ENCODE data around the gene TNS2.
A peak's percentile ranks its signal among the peaks of the same experiment; 100 is the strongest.

TNS2 gene

GRCh38 chr12:53039851-53040250 lies 10.0 kb upstream of the TNS2 start:
- DNase-seq = no peak
- intact Hi-C loops (cut with DNase I) = no loop called here

- intact Hi-C loops (cut with DNase I) = no loop called here
- peak in 1 of 10 donors; percentile 32 for DNase-seq
Measured at GRCh38 chr12:53042607-53043454, 7.0 kb upstream of the TNS2 start.

- intact Hi-C loops (cut with DNase I) = no loop called here
- peak in 6 of 10 donors; percentile 58 to 94 (median 78) for DNase-seq
Measured at GRCh38 chr12:53044052-53044581, 5.7 kb upstream of the TNS2 start.

- intact Hi-C loops (cut with DNase I) = no loop called here
- DNase-seq = no peak
Measured at GRCh38 chr12:53044896-53045695, 4.8 kb upstream of the TNS2 start.

- intact Hi-C loops (cut with DNase I) = no loop called here
- DNase-seq = peak in 1 of 10 donors; percentile 47
Measured at GRCh38 chr12:53045696-53046045, 4.2 kb upstream of the TNS2 start.

GRCh38 chr12:53046655-53047220 lies 3.1 kb upstream of the TNS2 start:
- intact Hi-C loops (cut with DNase I) = no loop called here

GRCh38 chr12:53047221-53048032 lies 2.4 kb upstream of the TNS2 start:
- intact Hi-C loops (cut with DNase I) = no loop called here
- DNase-seq = peak in 8 of 10 donors; percentile 48 to 95 (median 72)

More at GRCh38 chr12:53046655-53047220, 3.1 kb upstream of the TNS2 start:
- DNase-seq = peak in 9 of 10 donors; percentile 77 to 97 (median 83)

- peak in 8 of 10 donors; percentile 56 to 94 (median 65) for DNase-seq
- intact Hi-C loops (cut with DNase I) = no loop called here
Measured at GRCh38 chr12:53048033-53048779, 1.7 kb upstream of the TNS2 start.

GRCh38 chr12:53048780-53049401 lies 974 bp upstream of the TNS2 start:
- intact Hi-C loops (cut with DNase I) = no loop called here
- peak in 3 of 10 donors; percentile 70 to 80 (median 77) for DNase-seq

- peak in 1 of 10 donors; percentile 45 for DNase-seq
- intact Hi-C loops (cut with DNase I) = no loop called here
Measured at GRCh38 chr12:53050426-53051057, 677 bp downstream of the TNS2 start.

GRCh38 chr12:53051058-53051880 lies 1.4 kb downstream of the TNS2 start:
- peak; percentile 78 to 98 (median 87) for DNase-seq
- intact Hi-C loops (cut with DNase I) = no loop called here

GRCh38 chr12:53051881-53052412 lies 2.1 kb downstream of the TNS2 start:
- DNase-seq = peak in 2 of 10 donors; percentile 51 to 73
- intact Hi-C loops (cut with DNase I) = no loop called here

GRCh38 chr12:53052419-53053217 lies 2.8 kb downstream of the TNS2 start:
- intact Hi-C loops (cut with DNase I) = no loop called here
- peak; percentile 84 to 99 (median 92) for DNase-seq

- intact Hi-C loops (cut with DNase I) = no loop called here
- DNase-seq = peak in 7 of 10 donors; percentile 42 to 92 (median 69)
Measured at GRCh38 chr12:53053218-53054111, 3.6 kb downstream of the TNS2 start.

Measured in posterior cingulate gyrus (tissue), 11 donors.